SK-MEL-5 (cell line): ENCODE results near the gene GPR68. TPM values are rescaled to one million over a fixed set of nuclear protein-coding genes. Genes with fewer than 3 reads are reported as not detected.
"Not testable (repeated sequence)": the region's sequence is repeated elsewhere in the genome, so short reads cannot be mapped to it uniquely, and the experiment has no call there.

Experiments
- DNase-seq: peaks from one replicate; pipeline ENCODE4 v3.0.0-alpha.2; 2016; ENCODE audit warnings: low read depth, low spot score
- in situ Hi-C: cut with HindIII; loops from 2 replicates; pipeline ENCODE4 v1.10.0; 2016; ENCODE audit warnings: low sequenced_read_pairs, high pct_unique_total_duplicates, low pct_unique_long_range_greater_than_20kb
- total RNA-seq: library from RNA; depleted of rRNA; stranded (reverse); fragments of >200 nt; shearing (Covaris generic); gene quantifications from 2 replicates; pipeline ENCODE4 v1.2.3, GENCODE V29; 2014

Gene GPR68
- total RNA-seq, 1 experiment from 2014 or later, result not detected

- in situ Hi-C loops, result no loop called here
- no peak for DNase-seq
Observed at GRCh38 chr14:91242635-91243034, 1.9 kb downstream of the GPR68 start.

GRCh38 chr14:91241863-91242262, 2.6 kb downstream of the GPR68 start:
- in situ Hi-C loops, result no loop called here
- no peak for DNase-seq

DNA sequence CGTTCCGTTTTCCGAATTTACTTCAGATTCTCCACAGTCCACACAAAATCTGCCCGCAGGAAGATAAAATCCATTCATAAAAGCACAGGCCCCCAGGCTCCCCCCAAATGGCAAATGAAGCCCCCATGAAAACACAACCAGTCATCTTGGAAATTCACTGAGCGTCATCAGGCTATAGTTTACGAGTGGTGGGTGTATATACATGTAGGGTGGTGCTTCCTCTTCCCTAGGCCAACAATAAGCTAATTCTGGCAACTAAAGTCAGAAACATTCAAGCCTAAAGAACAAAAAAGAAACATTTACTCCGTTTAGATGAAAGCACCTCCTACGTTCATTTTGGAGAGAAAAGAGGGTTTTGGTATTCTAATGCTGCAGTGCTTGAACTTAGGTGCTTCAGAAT, 5.8 kb downstream of the GPR68 start:
- no peak for DNase-seq
- in situ Hi-C loops, result no loop called here

- in situ Hi-C loops, result no loop called here
- DNase-seq, result no peak
Observed at GRCh38 chr14:91238085-91238484, 6.4 kb downstream of the GPR68 start.

GRCh38 chr14:91237219-91237618, 7.3 kb downstream of the GPR68 start:
- no peak for DNase-seq
- in situ Hi-C loops, result no loop called here

DNA sequence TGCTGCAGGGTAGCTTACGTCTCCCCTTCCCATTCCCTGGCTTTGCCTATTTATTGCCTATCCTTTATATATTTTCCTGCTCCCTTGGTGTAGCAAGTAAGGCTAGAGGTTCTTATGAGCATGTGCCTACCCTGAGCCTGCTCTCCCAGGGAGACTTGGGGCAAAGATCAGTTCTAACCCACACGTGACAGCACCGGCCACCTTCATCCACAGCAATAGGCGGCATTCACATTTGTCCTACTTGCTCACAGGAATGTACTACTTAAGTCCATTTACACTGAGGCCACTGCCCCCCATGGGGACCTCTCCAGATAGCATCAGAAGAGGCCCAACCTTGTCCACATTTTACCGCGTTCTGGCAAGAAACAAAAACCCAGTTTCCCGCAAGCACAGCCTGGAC, 8.7 kb downstream of the GPR68 start:
- in situ Hi-C loops, result no loop called here

GRCh38 chr14:91234791-91235114, 9.8 kb downstream of the GPR68 start:
- in situ Hi-C loops, result no loop called here
- DNase-seq, result no peak

More for the DNA sequence above, 8.7 kb downstream of the GPR68 start:
- no peak for DNase-seq

- no peak for DNase-seq
- in situ Hi-C loops, result no loop called here
Observed at GRCh38 chr14:91233936-91234790, 10.3 kb downstream of the GPR68 start.

DNA sequence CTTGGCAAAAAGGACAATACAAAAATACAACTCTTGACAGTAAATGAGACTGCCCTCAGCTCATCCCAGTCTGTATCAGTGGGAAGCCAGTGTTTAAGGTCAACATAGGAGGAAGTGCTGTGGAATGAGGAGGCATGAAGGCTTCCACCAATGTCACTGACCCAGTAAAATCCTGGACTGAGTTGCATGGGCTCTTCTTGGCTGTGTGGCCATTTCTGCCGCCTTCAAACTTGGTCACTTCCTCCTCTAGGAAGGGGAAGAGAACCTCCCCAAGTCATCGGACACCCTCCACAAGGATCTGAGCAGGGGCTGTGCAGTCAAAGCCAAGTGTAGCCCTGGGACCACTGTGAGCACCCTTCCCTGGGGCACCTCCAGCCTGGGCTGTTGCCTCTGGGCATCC, 11.9 kb downstream of the GPR68 start:
- in situ Hi-C loops, result no loop called here
- no peak for DNase-seq

DNA sequence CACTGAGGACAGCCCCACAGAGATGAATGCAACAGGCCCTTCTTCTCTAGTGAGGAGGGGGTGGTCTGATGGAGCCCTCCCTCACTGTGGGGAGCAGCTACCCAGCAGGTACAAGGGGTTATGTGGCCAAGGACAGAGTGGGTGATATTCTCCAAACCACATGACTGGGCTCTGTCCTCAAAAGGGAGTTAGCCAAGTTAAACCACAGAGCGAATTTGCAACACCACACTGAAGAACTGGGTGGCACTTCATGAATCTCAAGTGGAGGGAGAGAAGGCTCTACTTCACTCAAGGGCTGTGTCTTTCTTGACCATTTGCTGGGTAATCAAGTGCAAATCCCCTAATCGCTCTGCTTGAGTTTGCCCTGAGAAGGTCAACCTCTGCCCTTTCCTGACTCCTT, 12.5 kb downstream of the GPR68 start:
- DNase-seq, result no peak
- in situ Hi-C loops, result no loop called here

- in situ Hi-C loops, result no loop called here
- DNase-seq, result no peak
Observed at GRCh38 chr14:91231446-91231845, 13.1 kb downstream of the GPR68 start.

GRCh38 chr14:91230397-91231035, 14.0 kb downstream of the GPR68 start:
- DNase-seq, result peak; percentile 23
- in situ Hi-C loops, result no loop called here

DNA sequence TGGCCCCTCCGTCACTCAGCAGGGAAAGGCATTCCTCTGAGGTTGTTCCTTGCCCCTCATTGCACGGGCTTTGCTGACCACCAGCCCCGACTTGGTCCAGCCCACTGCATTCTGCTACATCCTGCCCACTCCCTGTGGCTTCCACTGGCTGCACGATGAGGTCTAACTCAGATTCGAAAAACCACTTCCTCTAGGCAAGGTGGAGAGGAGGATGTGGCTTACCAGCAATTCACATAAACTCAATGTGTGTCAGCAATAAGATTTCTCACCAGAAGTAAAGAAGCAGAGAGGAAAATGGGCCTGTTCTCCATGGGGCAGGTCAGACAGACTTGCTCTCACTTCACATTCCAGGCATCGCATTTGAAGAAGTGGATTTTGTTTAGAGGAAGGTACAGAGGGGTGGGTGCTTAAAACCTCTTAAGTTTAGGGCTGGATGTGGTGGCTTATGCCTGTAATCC, 14.7 kb downstream of the GPR68 start:
- DNase-seq, result no peak
- in situ Hi-C loops, result no loop called here

GRCh38 chr14:91229005-91229382, 15.5 kb downstream of the GPR68 start:
- in situ Hi-C loops, result no loop called here
- DNase-seq, result no peak

GRCh38 chr14:91228112-91229004, 16.1 kb downstream of the GPR68 start:
- in situ Hi-C loops, result no loop called here
- no peak for DNase-seq

DNA sequence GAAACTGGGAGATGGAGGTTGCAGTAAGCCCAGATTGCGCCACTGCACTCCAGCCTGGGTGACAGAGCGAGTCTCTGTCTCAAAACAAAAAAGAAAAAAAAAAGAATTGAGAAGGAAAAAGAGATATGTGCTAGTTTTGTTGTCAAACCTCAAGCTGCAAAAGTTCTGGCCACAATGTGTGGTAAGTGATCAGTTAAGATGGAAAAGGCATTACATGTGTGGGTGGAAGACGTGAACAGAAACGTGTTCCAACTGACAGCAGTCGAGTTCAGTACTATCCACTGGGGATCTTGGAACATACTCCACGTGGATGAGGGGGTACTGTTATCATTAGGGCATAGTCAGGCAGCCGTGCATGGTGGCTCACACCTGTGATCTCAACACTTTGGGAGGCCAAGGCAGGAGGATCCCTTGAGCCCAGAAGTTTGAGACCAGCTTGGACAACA, 17.3 kb downstream of the GPR68 start:
- DNase-seq, result no peak
- in situ Hi-C loops, result no loop called here

DNA sequence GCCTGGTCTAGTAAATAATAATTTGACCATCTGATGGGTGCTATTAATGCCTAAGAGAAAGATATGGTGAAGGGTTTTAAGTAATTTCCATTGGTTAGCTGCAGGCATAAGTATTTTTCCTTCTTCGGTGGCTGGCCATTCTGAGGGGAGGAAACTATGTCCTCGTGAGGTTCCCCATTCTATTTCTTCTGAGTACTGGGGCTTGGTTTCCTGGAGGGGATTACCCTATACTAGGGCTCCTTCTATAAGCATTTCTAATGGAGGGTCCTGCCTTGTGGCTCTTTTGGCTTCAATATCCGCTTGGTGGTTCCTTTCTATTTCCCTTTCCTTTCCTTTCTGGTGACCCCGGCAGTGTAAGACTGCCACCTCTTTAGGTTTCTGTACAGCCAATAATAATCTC, 18.1 kb downstream of the GPR68 start:
- DNase-seq, in situ Hi-C loops: not testable (repeated sequence)

GRCh38 chr14:91225025-91225424, 19.5 kb downstream of the GPR68 start:
- in situ Hi-C loops, result no loop called here
- no peak for DNase-seq
